ENCODE results near the gene PLPP2.

PLPP2 gene

GRCh38 chr19:291561-292280 is 518 bp upstream of the PLPP2 start:
- Mint-ChIP-seq H3K4me1 (ENCODE audit: low read depth) (peaks cover 4% of the 10 kb centered on the region), H3K36me3 (ENCODE audit: low read depth) (no peaks in the 10 kb centered on the region), H3K27ac (no peak overlapping the region), H3K27me3 (peaks cover 47% of the 10 kb centered on the region), H3K9me3 (no peaks in the 10 kb centered on the region), H3K4me3 (no peak overlapping the region)

GRCh38 chr19:290372-291005 is 714 bp downstream of the PLPP2 start:
- peak overlapping the region; percentile 41 for H3K4me3 Mint-ChIP-seq
- H3K27me3 Mint-ChIP-seq: peaks cover 47% of the 10 kb centered on the region
- no peak overlapping the region for H3K27ac Mint-ChIP-seq
- H3K9me3 Mint-ChIP-seq: no peaks in the 10 kb centered on the region
- H3K4me1 Mint-ChIP-seq (ENCODE audit: low read depth): peaks cover 4% of the 10 kb centered on the region
- no peaks in the 10 kb centered on the region for H3K36me3 Mint-ChIP-seq (ENCODE audit: low read depth)

- H3K27ac Mint-ChIP-seq: no peak overlapping the region
- peak overlapping the region; percentile 41 for H3K4me3 Mint-ChIP-seq
- H3K4me1 Mint-ChIP-seq (ENCODE audit: low read depth): peaks cover 4% of the 10 kb centered on the region
- H3K9me3 Mint-ChIP-seq: no peaks in the 10 kb centered on the region
- H3K27me3 Mint-ChIP-seq: peaks cover 46% of the 10 kb centered on the region
- no peaks in the 10 kb centered on the region for H3K36me3 Mint-ChIP-seq (ENCODE audit: low read depth)
These were observed 1.4 kb downstream of the PLPP2 start for GRCh38 chr19:289651-290371.

- H3K9me3 Mint-ChIP-seq: no peaks in the 10 kb centered on the region
- no peak overlapping the region for H3K27ac Mint-ChIP-seq
- H3K36me3 Mint-ChIP-seq (ENCODE audit: low read depth): no peaks in the 10 kb centered on the region
- peaks cover 41% of the 10 kb centered on the region for H3K27me3 Mint-ChIP-seq
- H3K4me3 Mint-ChIP-seq: no peak overlapping the region
- H3K4me1 Mint-ChIP-seq (ENCODE audit: low read depth): peaks cover 4% of the 10 kb centered on the region
These were observed 2.3 kb downstream of the PLPP2 start for GRCh38 chr19:288911-289310.

GRCh38 chr19:287381-287871 is 3.8 kb downstream of the PLPP2 start:
- H3K4me3 Mint-ChIP-seq: no peak overlapping the region
- no peaks in the 10 kb centered on the region for H3K36me3 Mint-ChIP-seq (ENCODE audit: low read depth)
- H3K9me3 Mint-ChIP-seq: no peaks in the 10 kb centered on the region
- H3K4me1 Mint-ChIP-seq (ENCODE audit: low read depth): peaks cover 4% of the 10 kb centered on the region
- H3K27me3 Mint-ChIP-seq: peaks cover 29% of the 10 kb centered on the region
- H3K27ac Mint-ChIP-seq: no peak overlapping the region

GRCh38 chr19:283395-283794 is 7.8 kb downstream of the PLPP2 start:
- Mint-ChIP-seq H3K4me3 (no peak overlapping the region), H3K27me3 (peaks cover 16% of the 10 kb centered on the region)

GRCh38 chr19:282501-282900 is 8.7 kb downstream of the PLPP2 start:
- H3K27me3 Mint-ChIP-seq: peaks cover 15% of the 10 kb centered on the region
- no peaks in the 10 kb centered on the region for H3K9me3 Mint-ChIP-seq
- H3K4me3 Mint-ChIP-seq: no peak overlapping the region
- H3K4me1 Mint-ChIP-seq (ENCODE audit: low read depth): no peaks in the 10 kb centered on the region
- H3K36me3 Mint-ChIP-seq (ENCODE audit: low read depth): no peaks in the 10 kb centered on the region
- H3K27ac Mint-ChIP-seq: no peak overlapping the region

More at GRCh38 chr19:283395-283794, 7.8 kb downstream of the PLPP2 start:
- Mint-ChIP-seq H3K36me3 (ENCODE audit: low read depth) (no peaks in the 10 kb centered on the region), H3K9me3 (no peaks in the 10 kb centered on the region), H3K27ac (no peak overlapping the region), H3K4me1 (ENCODE audit: low read depth) (no peaks in the 10 kb centered on the region)

GRCh38 chr19:281992-282391 is 9.2 kb downstream of the PLPP2 start:
- Mint-ChIP-seq H3K4me3 (no peak overlapping the region), H3K9me3 (no peaks in the 10 kb centered on the region), H3K36me3 (ENCODE audit: low read depth) (no peaks in the 10 kb centered on the region)

GRCh38 chr19:281156-281853 is 9.9 kb downstream of the PLPP2 start:
- Mint-ChIP-seq H3K36me3 (ENCODE audit: low read depth) (no peaks in the 10 kb centered on the region), H3K9me3 (no peaks in the 10 kb centered on the region), H3K27me3 (peaks cover 25% of the 10 kb centered on the region), H3K4me1 (ENCODE audit: low read depth) (no peaks in the 10 kb centered on the region), H3K4me3 (no peak overlapping the region), H3K27ac (no peak overlapping the region)

More at GRCh38 chr19:281992-282391, 9.2 kb downstream of the PLPP2 start:
- peaks cover 21% of the 10 kb centered on the region for H3K27me3 Mint-ChIP-seq
- no peaks in the 10 kb centered on the region for H3K4me1 Mint-ChIP-seq (ENCODE audit: low read depth)
- no peak overlapping the region for H3K27ac Mint-ChIP-seq

GRCh38 chr19:280541-281009 is 10.6 kb downstream of the PLPP2 start:
- Mint-ChIP-seq H3K4me3 (no peak overlapping the region), H3K36me3 (ENCODE audit: low read depth) (no peaks in the 10 kb centered on the region), H3K27ac (no peak overlapping the region), H3K4me1 (ENCODE audit: low read depth) (no peaks in the 10 kb centered on the region), H3K9me3 (no peaks in the 10 kb centered on the region), H3K27me3 (peaks cover 32% of the 10 kb centered on the region)

- no peaks in the 10 kb centered on the region for H3K4me1 Mint-ChIP-seq (ENCODE audit: low read depth)
These were observed 11.5 kb downstream of the PLPP2 start for GRCh38 chr19:279656-280055.

GRCh38 chr19:279231-279630 is 12.0 kb downstream of the PLPP2 start:
- no peak overlapping the region for H3K4me3 Mint-ChIP-seq
- peaks cover 29% of the 10 kb centered on the region for H3K27me3 Mint-ChIP-seq
- H3K36me3 Mint-ChIP-seq (ENCODE audit: low read depth): no peaks in the 10 kb centered on the region
- no peaks in the 10 kb centered on the region for H3K4me1 Mint-ChIP-seq (ENCODE audit: low read depth)
- H3K9me3 Mint-ChIP-seq: no peaks in the 10 kb centered on the region
- H3K27ac Mint-ChIP-seq: no peak overlapping the region

More at GRCh38 chr19:279656-280055, 11.5 kb downstream of the PLPP2 start:
- Mint-ChIP-seq H3K27ac (no peak overlapping the region), H3K27me3 (peaks cover 32% of the 10 kb centered on the region), H3K36me3 (ENCODE audit: low read depth) (no peaks in the 10 kb centered on the region), H3K4me3 (no peak overlapping the region), H3K9me3 (no peaks in the 10 kb centered on the region)

- peaks cover 34% of the 10 kb centered on the region for H3K27me3 Mint-ChIP-seq
- no peaks in the 10 kb centered on the region for H3K36me3 Mint-ChIP-seq (ENCODE audit: low read depth)
- no peak overlapping the region for H3K4me3 Mint-ChIP-seq
- H3K27ac Mint-ChIP-seq: no peak overlapping the region
- no peaks in the 10 kb centered on the region for H3K4me1 Mint-ChIP-seq (ENCODE audit: low read depth)
- no peaks in the 10 kb centered on the region for H3K9me3 Mint-ChIP-seq
These were observed 13.5 kb downstream of the PLPP2 start for GRCh38 chr19:277581-278165.

- Mint-ChIP-seq H3K27ac (no peak overlapping the region), H3K27me3 (peaks cover 36% of the 10 kb centered on the region), H3K36me3 (ENCODE audit: low read depth) (no peaks in the 10 kb centered on the region), H3K4me3 (no peak overlapping the region), H3K9me3 (no peaks in the 10 kb centered on the region), H3K4me1 (ENCODE audit: low read depth) (no peaks in the 10 kb centered on the region)
These were observed 14.1 kb downstream of the PLPP2 start for GRCh38 chr19:277131-277530.
